Bone marrow (tissue), 2 donors: Measurements from ENCODE around the gene TRIOBP.

ENCODE experiments used
- DNase-seq, 2 donors: peaks; one replicate each; lab custom pipeline; 2025; lab: John Stamatoyannopoulos, UW

Gene TRIOBP

GRCh38 chr22:37726241-37726887 is 29.5 kb downstream of the TRIOBP start:
- DNase-seq: no peak

DNA sequence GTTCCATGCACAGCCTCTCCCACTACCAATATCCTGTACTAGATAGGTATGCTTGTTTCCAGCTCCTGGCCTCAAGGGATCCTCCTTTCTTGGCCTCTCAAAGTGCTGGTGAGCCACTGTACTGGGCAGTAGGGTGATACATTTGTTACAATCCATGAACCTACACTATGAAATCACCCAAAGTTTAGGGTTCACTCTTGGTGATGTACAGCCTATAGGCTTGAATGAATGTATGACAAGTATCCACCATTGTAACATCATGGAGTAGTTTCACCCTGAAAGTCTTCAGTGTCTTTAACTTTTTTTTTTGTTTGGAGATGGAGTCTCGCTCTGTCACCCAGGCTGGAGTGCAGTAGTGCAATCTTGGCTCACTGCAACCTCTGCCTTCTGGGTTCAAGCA is 31.8 kb downstream of the TRIOBP start:
- DNase-seq: no peak

- DNase-seq: peak in 1 of 2 donors; percentile 24
Measured at GRCh38 chr22:37731804-37732471, 35.1 kb downstream of the TRIOBP start.

DNA sequence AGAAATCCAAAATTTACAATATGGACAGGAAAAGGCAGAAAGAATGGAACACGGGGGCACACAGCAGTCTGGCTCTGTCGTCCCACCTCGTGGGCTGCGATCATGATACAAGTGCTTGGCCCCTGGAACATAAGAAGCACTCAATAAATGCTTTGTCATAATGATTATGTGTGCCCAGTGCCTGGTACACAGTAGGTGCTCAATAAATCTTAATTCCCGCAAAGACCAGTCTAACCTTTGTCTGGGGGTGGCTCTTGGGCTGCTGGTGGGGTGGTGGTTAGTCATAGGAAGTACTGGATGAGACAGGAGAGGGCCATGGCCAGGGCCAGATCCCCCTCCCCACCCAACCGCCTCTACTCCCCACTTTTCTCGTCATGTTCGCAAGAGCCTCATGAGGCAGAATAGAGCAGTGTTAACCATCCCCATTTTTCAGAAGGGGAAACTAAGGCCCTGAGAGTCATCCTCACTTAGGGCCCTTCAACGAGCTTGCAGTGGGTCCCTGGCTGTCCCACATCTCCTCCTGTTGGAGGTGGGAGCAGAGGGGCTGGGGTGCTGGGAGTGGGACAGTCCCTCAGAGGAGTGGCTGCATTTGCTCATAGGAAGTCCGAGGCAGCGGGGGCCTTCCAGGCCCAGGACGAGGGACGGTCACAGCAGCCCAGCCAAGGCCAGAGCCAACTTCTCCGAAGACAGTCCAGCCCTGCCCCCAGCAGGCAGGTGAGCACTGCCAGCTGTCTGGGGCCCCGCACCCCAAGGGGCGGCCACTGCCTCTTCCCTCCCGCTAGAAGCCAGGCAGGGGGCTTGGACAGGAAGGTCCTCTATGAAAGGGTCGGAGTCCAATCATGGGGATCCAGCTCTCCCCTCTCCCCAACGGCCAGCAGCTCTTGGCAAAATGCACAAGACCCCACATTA is 36.1 kb downstream of the TRIOBP start:
- DNase-seq: no peak

- no peak for DNase-seq
Measured at GRCh38 chr22:37733625-37734401, 37.0 kb downstream of the TRIOBP start.

- DNase-seq: no peak
Measured at GRCh38 chr22:37734402-37734700, 37.5 kb downstream of the TRIOBP start.

DNA sequence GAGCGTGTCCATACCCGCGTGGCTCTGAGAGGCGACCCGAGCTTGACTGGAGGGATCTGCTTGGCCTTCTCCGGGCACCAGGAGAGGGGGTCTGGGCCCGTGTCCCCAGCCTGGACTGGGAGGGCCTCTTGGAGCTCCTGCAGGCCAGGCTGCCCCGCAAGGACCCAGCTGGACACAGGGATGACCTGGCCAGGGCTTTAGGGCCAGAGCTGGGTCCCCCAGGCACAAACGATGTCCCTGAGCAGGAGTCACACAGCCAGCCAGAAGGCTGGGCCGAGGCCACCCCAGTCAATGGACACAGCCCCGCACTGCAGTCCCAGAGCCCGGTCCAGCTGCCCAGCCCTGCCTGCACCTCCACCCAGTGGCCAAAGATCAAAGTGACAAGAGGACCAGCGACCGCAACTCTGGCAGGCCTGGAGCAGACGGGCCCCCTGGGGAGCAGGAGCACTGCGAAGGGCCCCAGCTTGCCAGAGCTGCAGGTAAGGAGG is 38.2 kb downstream of the TRIOBP start:
- no peak for DNase-seq

- no peak for DNase-seq
Measured at GRCh38 chr22:37739035-37739434, 42.2 kb downstream of the TRIOBP start.

DNA sequence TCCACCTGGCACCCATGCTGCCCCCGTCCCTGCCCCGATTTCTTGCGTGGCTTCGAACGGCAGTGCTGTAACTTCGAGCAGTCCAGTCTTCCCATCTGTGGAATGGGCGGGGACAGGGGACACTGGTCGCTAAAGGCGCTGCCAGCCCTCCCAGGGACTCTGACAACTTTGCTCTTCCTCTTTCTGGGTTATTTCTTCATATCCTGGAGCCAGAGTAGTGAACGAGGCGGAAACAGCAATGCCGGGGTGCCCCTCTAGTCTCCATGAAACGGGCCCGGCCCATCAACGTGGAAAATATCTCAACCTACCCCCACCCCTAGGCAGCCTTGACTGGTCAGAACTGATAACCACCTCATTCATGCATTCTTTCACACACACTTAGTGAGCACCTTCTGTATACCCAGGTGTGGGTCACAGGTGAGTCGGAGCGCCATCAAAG is 42.8 kb downstream of the TRIOBP start:
- DNase-seq: peak; percentile 31 to 37

- no peak for DNase-seq
Measured at GRCh38 chr22:37740455-37741311, 43.8 kb downstream of the TRIOBP start.

GRCh38 chr22:37741312-37741795 is 44.5 kb downstream of the TRIOBP start:
- peak in 1 of 2 donors; percentile 20 for DNase-seq

DNA sequence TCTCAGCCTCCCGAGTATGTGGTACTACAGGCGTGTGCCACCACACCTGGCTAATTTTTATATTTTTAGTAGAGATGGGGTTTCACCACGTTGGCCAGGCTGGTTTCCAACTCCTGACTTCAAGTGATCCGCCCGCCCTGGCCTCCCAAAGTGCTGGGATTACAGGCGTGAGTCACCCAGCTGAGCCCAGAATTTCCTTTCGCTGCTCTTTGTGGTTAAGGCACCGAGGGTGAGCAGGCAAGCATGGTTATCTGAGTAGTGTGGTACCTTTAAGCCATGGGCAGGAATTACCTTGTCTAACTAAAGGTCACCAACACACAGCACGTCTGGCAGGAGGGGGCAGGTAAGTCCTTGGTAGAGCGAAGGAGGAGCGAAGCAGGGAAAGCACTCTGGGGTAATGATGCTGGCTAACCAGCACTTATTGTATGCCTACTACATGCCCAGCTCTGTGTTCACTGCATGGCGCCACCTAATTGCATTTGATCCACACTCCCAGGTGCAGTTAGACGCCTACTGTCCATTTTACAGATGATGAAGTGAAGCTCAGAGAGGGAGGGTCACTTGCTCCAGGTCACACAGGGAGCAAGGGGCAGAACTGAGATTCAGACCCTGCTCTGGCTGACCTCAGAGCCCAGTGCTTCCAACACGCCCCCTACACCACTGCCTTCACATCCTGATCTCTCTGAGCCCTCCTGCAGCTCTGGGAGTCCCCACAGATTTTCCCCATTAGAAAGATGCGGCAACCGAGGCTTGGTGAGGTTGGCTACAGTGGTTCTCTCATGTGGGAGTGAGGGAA is 45.7 kb downstream of the TRIOBP start:
- peak in 1 of 2 donors; percentile 8 for DNase-seq

DNA sequence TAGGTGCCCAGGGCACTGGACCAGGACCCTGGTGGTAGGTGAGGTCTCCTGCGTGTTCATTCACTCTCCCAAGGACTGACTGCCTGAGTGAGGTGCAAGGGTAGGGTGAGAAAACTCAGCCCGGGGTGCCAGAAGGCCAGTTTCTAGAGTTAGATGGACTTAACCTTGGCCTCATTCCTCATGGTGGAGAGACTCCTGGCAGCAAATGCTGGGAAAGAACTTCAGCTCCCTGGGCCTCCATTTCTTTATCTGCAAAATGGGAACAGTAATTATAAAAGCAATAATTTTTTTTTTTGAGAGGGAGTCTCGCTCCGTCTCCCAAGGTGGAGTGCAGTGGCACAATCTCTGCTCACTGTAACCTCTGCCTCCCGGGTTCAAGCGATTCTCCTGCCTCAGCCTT is 47.7 kb downstream of the TRIOBP start:
- DNase-seq: no peak

GRCh38 chr22:37745548-37746365 is 48.9 kb downstream of the TRIOBP start:
- peak; percentile 49 to 68 for DNase-seq

DNA sequence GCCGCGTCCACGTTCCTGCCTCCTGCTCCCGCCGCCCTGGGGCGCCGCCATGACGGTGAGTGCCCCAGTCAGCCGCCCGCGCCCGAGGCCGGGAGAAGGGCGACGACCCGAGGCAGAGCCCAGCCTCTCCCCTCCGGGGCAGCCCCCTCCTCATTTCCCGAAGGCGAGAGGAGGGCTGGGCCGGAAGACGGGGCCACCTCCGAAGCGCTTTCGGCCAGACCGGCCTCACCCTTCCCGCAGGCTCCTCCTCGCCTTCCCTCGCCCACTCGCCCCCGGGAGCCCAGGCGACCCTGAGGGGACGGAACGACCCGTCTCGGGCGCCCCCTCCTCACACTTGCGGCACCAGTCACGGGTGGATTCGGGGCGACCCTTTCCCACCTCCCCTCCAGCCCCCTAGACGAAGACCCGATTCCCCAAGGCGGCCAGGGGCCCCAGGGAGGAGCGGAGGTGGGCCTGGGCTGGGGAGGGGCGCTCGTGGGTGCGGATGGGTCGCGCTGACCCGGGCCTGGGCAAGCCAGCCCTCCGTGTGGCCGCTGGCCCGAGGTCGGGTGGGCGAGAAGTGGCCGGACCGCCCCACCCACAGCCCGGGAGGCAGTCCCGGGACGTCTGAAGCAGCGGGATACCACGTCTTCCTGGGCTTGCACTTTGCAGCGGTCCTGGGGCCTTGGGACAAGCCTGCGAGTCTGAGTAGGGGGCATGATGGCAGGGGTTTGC is 49.7 kb downstream of the TRIOBP start:
- no peak for DNase-seq

DNA sequence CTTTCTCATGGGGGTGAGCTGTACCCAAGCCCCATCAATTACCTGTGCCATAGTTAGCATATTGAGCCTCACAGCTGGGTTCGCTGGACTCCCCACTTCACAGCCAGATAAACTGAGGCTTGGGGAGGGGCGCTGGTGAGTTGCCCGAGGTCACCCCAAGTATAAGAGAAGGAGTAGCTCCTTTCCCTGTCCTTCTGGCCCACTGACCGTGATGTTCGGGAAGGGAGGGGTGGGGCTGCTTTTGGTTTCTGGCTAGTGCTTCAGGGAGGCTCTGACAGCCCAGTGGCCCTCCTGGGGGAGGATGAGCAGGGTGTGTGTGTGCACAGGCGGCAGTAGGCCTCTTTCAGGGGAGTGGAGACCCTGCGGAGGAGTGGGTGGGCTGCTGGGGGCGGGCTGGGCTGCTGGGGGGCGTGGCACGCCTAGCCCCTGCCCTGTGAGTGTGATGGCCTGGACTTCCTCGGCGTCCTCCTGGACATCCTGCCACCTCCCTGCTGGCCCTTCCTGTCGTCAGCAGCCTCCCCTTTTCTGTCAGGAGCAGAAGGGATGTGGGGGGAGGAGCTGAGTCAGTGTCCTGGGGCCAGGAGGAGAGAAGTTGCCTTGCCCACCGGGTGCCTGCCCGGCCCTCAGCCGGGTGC is 50.3 kb downstream of the TRIOBP start:
- no peak for DNase-seq

DNA sequence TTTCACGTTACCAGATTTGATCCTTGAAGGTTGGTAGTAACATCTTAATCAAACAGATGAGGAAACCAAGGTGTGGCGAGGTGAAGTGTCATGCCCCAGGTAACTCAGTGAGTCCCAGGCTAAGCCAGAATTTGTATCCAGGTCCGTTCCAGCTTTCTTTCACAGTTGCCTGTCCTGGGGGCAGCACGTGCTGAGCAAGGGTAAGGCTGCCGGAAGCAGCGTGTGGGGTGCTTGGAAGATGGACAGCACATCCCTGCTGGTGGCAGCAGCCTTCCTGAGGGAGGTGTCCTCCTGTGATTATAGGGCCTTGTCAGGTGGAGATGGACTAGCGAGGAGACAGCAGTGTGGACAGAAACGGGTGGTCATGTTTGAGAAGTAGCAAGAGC is 50.9 kb downstream of the TRIOBP start:
- no peak for DNase-seq

DNA sequence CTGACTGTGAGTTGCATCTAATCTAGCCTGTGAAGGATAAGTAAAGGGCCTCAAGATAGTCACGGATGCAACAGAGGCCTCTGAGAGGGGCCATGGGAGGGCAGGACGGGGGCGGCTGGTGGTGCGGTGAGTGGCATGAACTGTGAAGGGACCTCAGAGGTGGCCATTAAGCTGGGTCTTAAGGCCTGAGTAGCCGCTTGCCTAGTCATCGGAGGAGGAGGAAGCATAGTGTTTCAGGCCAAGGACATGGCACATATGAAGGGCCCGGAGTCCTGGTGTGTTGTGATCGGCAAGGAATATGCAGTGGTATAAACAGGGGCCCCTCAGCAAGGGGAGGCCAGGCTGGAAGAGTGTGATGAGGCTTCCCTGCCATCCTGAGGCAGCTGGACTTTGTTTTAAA is 51.8 kb downstream of the TRIOBP start:
- no peak for DNase-seq
